PFSK-1 (cell line): ENCODE data around the gene BATF3.

Experiments
- POLR2AphosphoS5 ChIP-seq: IDR thresholded peaks from 2 replicates; pipeline ENCODE4 v1.6.1; 2012; ENCODE audit warnings: low read depth, mild to moderate bottlenecking, control low read depth, low read length, moderate library complexity
- SIN3A ChIP-seq: IDR thresholded peaks from 2 replicates; pipeline ENCODE4 v1.6.1; 2012; ENCODE audit warnings: mild to moderate bottlenecking, low read length, moderate library complexity, borderline replicate concordance; ENCODE audit not compliant: insufficient read depth
- TF ChIP-seq, protein P1 (sequence below), 2 experiments: IDR thresholded peaks; 2 replicates each; pipeline versions ENCODE4 v1.6.1 to v1.8.0; 2011 to 2012; ENCODE audit warnings: low read depth in 2 of 2, low read length in 2 of 2, control low read depth in 1 of 2, inconsistent platforms in 1 of 2, mild to moderate bottlenecking in 1 of 2, moderate library complexity in 1 of 2; ENCODE audit not compliant: insufficient read depth in 1 of 2

- TF ChIP-seq, protein P1, sequence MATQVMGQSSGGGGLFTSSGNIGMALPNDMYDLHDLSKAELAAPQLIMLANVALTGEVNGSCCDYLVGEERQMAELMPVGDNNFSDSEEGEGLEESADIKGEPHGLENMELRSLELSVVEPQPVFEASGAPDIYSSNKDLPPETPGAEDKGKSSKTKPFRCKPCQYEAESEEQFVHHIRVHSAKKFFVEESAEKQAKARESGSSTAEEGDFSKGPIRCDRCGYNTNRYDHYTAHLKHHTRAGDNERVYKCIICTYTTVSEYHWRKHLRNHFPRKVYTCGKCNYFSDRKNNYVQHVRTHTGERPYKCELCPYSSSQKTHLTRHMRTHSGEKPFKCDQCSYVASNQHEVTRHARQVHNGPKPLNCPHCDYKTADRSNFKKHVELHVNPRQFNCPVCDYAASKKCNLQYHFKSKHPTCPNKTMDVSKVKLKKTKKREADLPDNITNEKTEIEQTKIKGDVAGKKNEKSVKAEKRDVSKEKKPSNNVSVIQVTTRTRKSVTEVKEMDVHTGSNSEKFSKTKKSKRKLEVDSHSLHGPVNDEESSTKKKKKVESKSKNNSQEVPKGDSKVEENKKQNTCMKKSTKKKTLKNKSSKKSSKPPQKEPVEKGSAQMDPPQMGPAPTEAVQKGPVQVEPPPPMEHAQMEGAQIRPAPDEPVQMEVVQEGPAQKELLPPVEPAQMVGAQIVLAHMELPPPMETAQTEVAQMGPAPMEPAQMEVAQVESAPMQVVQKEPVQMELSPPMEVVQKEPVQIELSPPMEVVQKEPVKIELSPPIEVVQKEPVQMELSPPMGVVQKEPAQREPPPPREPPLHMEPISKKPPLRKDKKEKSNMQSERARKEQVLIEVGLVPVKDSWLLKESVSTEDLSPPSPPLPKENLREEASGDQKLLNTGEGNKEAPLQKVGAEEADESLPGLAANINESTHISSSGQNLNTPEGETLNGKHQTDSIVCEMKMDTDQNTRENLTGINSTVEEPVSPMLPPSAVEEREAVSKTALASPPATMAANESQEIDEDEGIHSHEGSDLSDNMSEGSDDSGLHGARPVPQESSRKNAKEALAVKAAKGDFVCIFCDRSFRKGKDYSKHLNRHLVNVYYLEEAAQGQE (IDR thresholded peaks at IDR 0.05; ENCODE audit: insufficient read depth in 1 of 2, low read depth in 2 of 2, low read length in 2 of 2), result no peak
- TF ChIP-seq SIN3A (no peak), POLR2AphosphoS5 (no peak)
Measured at GRCh38 chr1:212650228-212650627, 49.4 kb downstream of the BATF3 start.
